Calu3 (cell line): Measurements from ENCODE around the gene GOLGA3. TPM values are rescaled to one million over a fixed set of nuclear protein-coding genes. Genes with fewer than 3 reads are reported as not detected.

Source experiments
- BruUV-seq: library from RNA; stranded (reverse); fragments of 400-500 nt; replicated peaks from 2 replicates; lab custom pipeline; 2021; lab: Mats Ljungman, UMichigan
- CTCF ChIA-PET: fragments of 300-600 bp; sonication (Branson Sonifier 250); formaldehyde crosslinking; loops from one replicate; lab custom pipeline; 2022; ENCODE audit warnings: antibody characterized with exemption; lab: Charles Lee
- DNase-seq: peaks from one replicate; pipeline ENCODE4 v3.0.0; 2022
- H3K27ac Mint-ChIP-seq: one replicate; pipeline ENCODE4 v1.8.0; 2022; ENCODE audit warnings: mixed read lengths; ENCODE audit not compliant: unreplicated experiment
- H3K27me3 Mint-ChIP-seq: one replicate; pipeline ENCODE4 v1.8.0; 2022; ENCODE audit warnings: mixed read lengths; ENCODE audit not compliant: unreplicated experiment
- H3K36me3 Mint-ChIP-seq: one replicate; pipeline ENCODE4 v1.8.0; 2022; ENCODE audit warnings: mild to moderate bottlenecking, moderate library complexity, mixed read lengths; ENCODE audit not compliant: insufficient read depth, unreplicated experiment
- H3K4me1 Mint-ChIP-seq: one replicate; pipeline ENCODE4 v1.8.0; 2022; ENCODE audit warnings: mild to moderate bottlenecking, low read depth, mixed read lengths; ENCODE audit not compliant: unreplicated experiment
- H3K4me3 Mint-ChIP-seq: one replicate; pipeline ENCODE4 v1.8.0; 2022; ENCODE audit warnings: mild to moderate bottlenecking, low read depth, moderate library complexity, mixed read lengths; ENCODE audit not compliant: unreplicated experiment
- H3K9me3 Mint-ChIP-seq: one replicate; pipeline ENCODE4 v1.8.0; 2022; ENCODE audit warnings: low read depth, mixed read lengths; ENCODE audit not compliant: unreplicated experiment
- CTCF ChIP-seq: fragments of 200-600 bp; IDR thresholded peaks from one replicate; pipeline ENCODE4 v1.8.0; 2022; ENCODE audit warnings: antibody characterized with exemption; ENCODE audit not compliant: unreplicated experiment
- intact Hi-C: fragments of 100-400 bp; cut with micrococcal nuclease; formaldehyde crosslinking; loops from one replicate; pipeline ENCODE4 v1.10.0; 2022; ENCODE audit not compliant: unreplicated experiment
- total RNA-seq: library from RNA; stranded (reverse); gene quantifications from 2 replicates; pipeline ENCODE4 v1.2.3, GENCODE V29; 2022

GOLGA3 gene
- total RNA-seq, 1 experiment from 2014 or later = 116 TPM

DNA sequence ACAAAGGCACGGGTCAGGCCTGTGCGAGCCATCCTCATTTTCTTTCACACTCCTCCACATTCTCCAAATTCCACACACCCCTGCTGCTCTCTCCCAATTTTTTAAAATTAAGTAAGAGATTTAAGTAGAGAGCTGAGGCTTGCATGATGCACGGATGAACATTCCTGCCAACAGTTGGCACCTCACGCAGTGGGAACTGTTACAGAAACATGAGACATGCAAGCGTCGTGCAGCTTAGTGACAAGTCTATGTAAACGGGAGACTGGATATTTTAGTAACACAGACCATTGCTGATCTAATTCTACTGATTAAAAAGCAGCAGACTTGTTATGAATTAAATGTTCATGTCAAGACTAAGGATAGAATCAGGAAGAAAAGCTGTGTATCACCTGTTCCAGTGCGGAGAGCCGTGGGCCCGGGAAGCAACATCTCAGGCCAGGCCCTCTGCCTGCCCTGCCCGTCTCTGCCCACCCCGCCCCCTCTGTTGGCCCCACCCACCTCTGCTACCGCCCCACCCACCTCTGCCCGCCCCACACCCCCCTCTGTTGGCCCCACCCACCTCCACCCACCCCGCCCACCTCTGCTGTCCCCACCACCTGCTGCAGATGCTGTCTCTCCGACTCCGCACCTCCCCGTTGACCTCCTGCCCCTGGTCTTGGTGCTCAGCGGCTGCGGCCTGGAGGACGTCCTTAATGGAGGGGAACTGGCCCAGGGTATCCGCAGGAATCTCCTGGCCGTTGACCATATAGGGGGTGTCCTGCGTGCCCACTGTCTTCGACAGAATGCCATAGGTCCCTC lies 21.2 kb downstream of the GOLGA3 start:
- Mint-ChIP-seq H3K27ac (no peak overlapping the region), H3K27me3 (no peaks in the 10 kb centered on the region), H3K4me1 (no peaks in the 10 kb centered on the region), H3K36me3 (peaks cover 89% of the 10 kb centered on the region), H3K4me3 (no peak overlapping the region), H3K9me3 (no peaks in the 10 kb centered on the region)
- no peak for TF ChIP-seq CTCF
- intact Hi-C loops = no loop called here
- CTCF ChIA-PET = interaction anchor here (0.6 kb wide), 1 partner anchor 74 kb away, joined by 4 read pairs; no protein-coding TSS in a partner anchor
- no peak for DNase-seq
- BruUV-seq = no TSS peak

DNA sequence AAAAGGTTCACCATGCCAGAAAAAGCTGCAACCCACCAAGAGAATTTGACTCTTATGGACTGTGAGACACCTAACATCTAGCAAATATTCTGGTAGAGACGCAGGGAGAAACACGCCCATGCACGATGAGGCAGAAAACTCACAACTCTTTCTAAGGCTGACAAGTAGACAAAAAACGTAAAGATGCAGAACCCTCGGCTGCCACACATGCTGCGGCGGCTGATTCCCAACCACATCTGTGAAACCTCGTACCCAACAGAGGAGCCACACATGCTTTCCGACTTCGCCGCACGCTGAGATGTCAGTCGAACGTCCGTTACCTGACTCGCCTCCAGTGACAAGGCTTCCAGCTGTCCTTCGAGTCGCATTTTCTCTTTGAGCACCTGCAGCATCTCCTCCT lies 21.8 kb downstream of the GOLGA3 start:
- H3K4me3 Mint-ChIP-seq = no peak overlapping the region
- no TSS peak for BruUV-seq

DNA sequence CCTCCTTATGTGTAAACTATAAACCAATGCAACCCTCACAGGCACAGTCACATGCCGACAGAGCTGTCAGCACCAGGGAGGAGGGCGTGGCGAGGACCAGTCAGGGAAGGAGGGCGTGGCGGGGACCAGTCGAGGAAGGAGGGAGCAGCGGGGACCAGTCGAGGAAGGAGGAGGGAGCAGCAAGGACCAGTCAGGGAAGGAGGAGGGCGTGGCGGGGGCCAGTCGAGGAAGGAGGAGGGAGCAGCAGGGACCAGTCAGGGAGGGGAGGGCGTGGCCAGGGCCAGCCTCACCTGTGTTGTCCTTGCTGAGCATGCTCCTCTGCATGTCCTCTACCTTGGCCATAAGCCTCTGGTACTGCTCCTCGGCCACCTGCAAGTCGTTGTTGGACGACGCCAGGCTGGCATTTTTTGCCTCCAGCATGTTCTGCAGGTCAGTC lies 24.2 kb downstream of the GOLGA3 start:
- no TSS peak for BruUV-seq
- Mint-ChIP-seq H3K27ac (no peak overlapping the region), H3K9me3 (no peaks in the 10 kb centered on the region), H3K4me3 (no peak overlapping the region), H3K4me1 (no peaks in the 10 kb centered on the region), H3K36me3 (peaks cover 89% of the 10 kb centered on the region), H3K27me3 (no peaks in the 10 kb centered on the region)
- peak; percentile 29 for DNase-seq
- intact Hi-C loops = no loop called here
- CTCF ChIA-PET = no interaction called here
- no peak for TF ChIP-seq CTCF

More for the DNA sequence above, 21.8 kb downstream of the GOLGA3 start:
- no peaks in the 10 kb centered on the region for H3K9me3 Mint-ChIP-seq
- no peaks in the 10 kb centered on the region for H3K4me1 Mint-ChIP-seq
- no peaks in the 10 kb centered on the region for H3K27me3 Mint-ChIP-seq
- TF ChIP-seq CTCF = no peak
- CTCF ChIA-PET = no interaction called here
- DNase-seq = no peak
- peaks cover 88% of the 10 kb centered on the region for H3K36me3 Mint-ChIP-seq
- intact Hi-C loops = no loop called here
- no peak overlapping the region for H3K27ac Mint-ChIP-seq

GRCh38 chr12:132803888-132804287 lies 24.8 kb downstream of the GOLGA3 start:
- H3K4me1 Mint-ChIP-seq = no peaks in the 10 kb centered on the region
- no peaks in the 10 kb centered on the region for H3K9me3 Mint-ChIP-seq
- CTCF ChIA-PET = no interaction called here
- no TSS peak for BruUV-seq
- no peak for TF ChIP-seq CTCF
- H3K36me3 Mint-ChIP-seq = peaks cover 91% of the 10 kb centered on the region
- intact Hi-C loops = no loop called here
- no peak overlapping the region for H3K4me3 Mint-ChIP-seq
- H3K27me3 Mint-ChIP-seq = no peaks in the 10 kb centered on the region
- DNase-seq = no peak
- no peak overlapping the region for H3K27ac Mint-ChIP-seq
